ENCODE measurements around the gene MMP19. TPM values are rescaled to one million over a fixed set of nuclear protein-coding genes. Genes with fewer than 3 reads are reported as not detected.

The MMP19 gene
- total RNA-seq, 1 donor from 2014 or later: 2.2 TPM

GRCh38 chr12:55823419-55823818 is 19.3 kb downstream of the MMP19 start:
- Histone ChIP-seq H3K27me3 (ENCODE audit: low read depth) (no peaks in the 10 kb centered on the region), H3K4me1 (peaks cover 52% of the 10 kb centered on the region), H3K27ac (replicated peaks) (no peak overlapping the region), H3K4me3 (no peak overlapping the region), H3K9me3 (replicated peaks) (no peaks in the 10 kb centered on the region), H3K36me3 (peaks cover 51% of the 10 kb centered on the region)
- intact Hi-C loops (cut with micrococcal nuclease): loop anchor here (10.0 kb wide), 1 partner anchor 111 kb away; the partner anchor contains the start of gene DGKA
- no peak for TF ChIP-seq CTCF (IDR thresholded peaks at IDR 0.05; ENCODE audit: borderline replicate concordance)
- no peak for DNase-seq

- H3K9me3 ChIP-seq (replicated peaks): no peaks in the 10 kb centered on the region
- peaks cover 51% of the 10 kb centered on the region for H3K36me3 ChIP-seq
- peaks cover 47% of the 10 kb centered on the region for H3K4me1 ChIP-seq
- H3K27ac ChIP-seq (replicated peaks): no peak overlapping the region
- TF ChIP-seq CTCF (IDR thresholded peaks at IDR 0.05; ENCODE audit: borderline replicate concordance): peak; percentile 36
- no peak for DNase-seq
- intact Hi-C loops (cut with micrococcal nuclease): loop anchor here (10.0 kb wide), 1 partner anchor 113 kb away; the partner anchor contains the start of gene DGKA
- no peak overlapping the region for H3K4me3 ChIP-seq
- no peaks in the 10 kb centered on the region for H3K27me3 ChIP-seq (ENCODE audit: low read depth)
Observed at GRCh38 chr12:55822228-55822627, 20.5 kb downstream of the MMP19 start.

GRCh38 chr12:55820679-55821078 is 22.1 kb downstream of the MMP19 start:
- TF ChIP-seq CTCF (IDR thresholded peaks at IDR 0.05; ENCODE audit: borderline replicate concordance): no peak
- Histone ChIP-seq H3K36me3 (peaks cover 51% of the 10 kb centered on the region), H3K27ac (replicated peaks) (no peak overlapping the region), H3K4me1 (peaks cover 47% of the 10 kb centered on the region), H3K9me3 (replicated peaks) (no peaks in the 10 kb centered on the region), H3K4me3 (no peak overlapping the region), H3K27me3 (ENCODE audit: low read depth) (no peaks in the 10 kb centered on the region)
- DNase-seq: no peak
- intact Hi-C loops (cut with micrococcal nuclease): loop anchor here (10.0 kb wide), 1 partner anchor 114 kb away; the partner anchor contains the start of gene DGKA

GRCh38 chr12:55818886-55819285 is 23.9 kb downstream of the MMP19 start:
- Histone ChIP-seq H3K27me3 (ENCODE audit: low read depth) (no peaks in the 10 kb centered on the region), H3K4me3 (peak overlapping the region; percentile 84), H3K27ac (replicated peaks) (peak overlapping the region; percentile 85), H3K4me1 (peaks cover 47% of the 10 kb centered on the region), H3K9me3 (replicated peaks) (no peaks in the 10 kb centered on the region), H3K36me3 (peaks cover 61% of the 10 kb centered on the region)
- TF ChIP-seq CTCF (IDR thresholded peaks at IDR 0.05; ENCODE audit: borderline replicate concordance): no peak
- no peak for DNase-seq
- intact Hi-C loops (cut with micrococcal nuclease): no loop called here

GRCh38 chr12:55818140-55818728 is 24.5 kb downstream of the MMP19 start:
- H3K4me1 ChIP-seq: peaks cover 53% of the 10 kb centered on the region
- no peaks in the 10 kb centered on the region for H3K9me3 ChIP-seq (replicated peaks)
- H3K27me3 ChIP-seq (ENCODE audit: low read depth): no peaks in the 10 kb centered on the region
- peaks cover 60% of the 10 kb centered on the region for H3K36me3 ChIP-seq
- TF ChIP-seq CTCF (IDR thresholded peaks at IDR 0.05; ENCODE audit: borderline replicate concordance): no peak
- intact Hi-C loops (cut with micrococcal nuclease): no loop called here
- peak overlapping the region; percentile 84 for H3K4me3 ChIP-seq
- no peak for DNase-seq
- peak overlapping the region; percentile 85 for H3K27ac ChIP-seq (replicated peaks)

Measured in left ventricle myocardium inferior (tissue), 1 donor.